ENCODE results near the gene POLR1C.
"Not testable (repeated sequence)": the region's sequence is repeated elsewhere in the genome, so short reads cannot be mapped to it uniquely, and the experiment has no call there.

Gene POLR1C

DNA sequence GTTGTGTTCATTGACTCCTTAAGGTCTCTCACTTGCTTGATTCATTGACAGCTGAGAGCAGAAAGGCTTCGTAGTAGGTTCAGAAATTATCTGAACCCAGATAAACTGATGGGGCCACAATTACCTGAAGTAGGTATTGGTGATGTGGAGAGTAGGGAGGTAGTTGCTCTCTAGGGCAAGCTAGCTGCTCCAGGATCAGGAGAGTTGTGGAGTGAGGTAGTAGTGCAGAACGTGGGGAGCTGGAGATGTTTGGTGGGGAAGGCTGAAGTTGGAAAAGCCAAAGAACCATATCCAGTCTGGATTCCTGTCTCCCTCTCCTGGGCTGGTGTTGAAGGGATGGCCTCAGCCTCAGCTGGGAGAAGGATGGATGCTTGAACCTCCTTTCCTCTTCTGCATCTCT is 23.7 kb upstream of the POLR1C start:
- DNase-seq (ENCODE audit: low spot score): no peak

GRCh38 chr6:43493833-43494232 is 23.1 kb upstream of the POLR1C start:
- no peak for DNase-seq (ENCODE audit: low spot score)

GRCh38 chr6:43494321-43494720 is 22.6 kb upstream of the POLR1C start:
- no peak for DNase-seq (ENCODE audit: low spot score)

GRCh38 chr6:43494766-43495165 is 22.1 kb upstream of the POLR1C start:
- DNase-seq (ENCODE audit: low spot score): no peak

- no peak for DNase-seq (ENCODE audit: low spot score)
Measured at GRCh38 chr6:43495409-43495941, 21.4 kb upstream of the POLR1C start.

DNA sequence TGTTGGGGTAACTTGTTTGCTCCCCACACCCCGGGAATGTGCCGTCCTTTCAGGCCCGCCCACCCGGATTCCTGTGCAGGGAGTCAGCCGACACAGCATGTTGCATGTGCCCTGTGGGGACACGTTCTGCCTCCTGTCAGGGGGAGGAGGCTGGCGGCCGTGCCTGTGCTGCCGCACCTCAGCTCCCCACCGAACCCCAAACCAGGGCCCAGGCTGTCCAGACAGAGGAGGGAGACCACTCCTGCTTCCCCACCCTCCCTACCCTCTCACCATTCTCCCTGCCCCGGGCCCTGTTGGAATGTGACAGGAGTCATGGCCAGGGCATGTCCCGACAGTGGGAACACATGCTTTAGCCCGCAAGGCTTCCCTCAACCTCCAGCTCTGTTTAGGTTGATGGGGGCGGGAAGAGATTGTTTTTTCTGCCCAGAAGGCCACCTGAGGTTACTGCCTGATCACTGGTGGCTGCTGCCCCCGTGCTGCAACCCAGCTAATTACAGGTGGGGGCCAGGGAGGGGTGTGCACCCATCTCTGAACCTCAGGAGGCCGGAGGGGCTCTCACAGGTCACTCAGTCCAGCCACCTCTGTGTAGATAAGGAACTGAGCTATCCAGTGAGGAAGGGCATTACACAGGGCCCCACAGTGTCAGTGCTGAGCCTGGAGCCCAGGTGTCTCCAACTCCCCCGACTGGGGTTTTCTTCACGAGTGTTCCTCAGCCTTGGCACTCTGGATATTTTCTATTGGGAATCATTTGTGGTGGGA is 20.3 kb upstream of the POLR1C start:
- DNase-seq (ENCODE audit: low spot score): peak; percentile 41

DNA sequence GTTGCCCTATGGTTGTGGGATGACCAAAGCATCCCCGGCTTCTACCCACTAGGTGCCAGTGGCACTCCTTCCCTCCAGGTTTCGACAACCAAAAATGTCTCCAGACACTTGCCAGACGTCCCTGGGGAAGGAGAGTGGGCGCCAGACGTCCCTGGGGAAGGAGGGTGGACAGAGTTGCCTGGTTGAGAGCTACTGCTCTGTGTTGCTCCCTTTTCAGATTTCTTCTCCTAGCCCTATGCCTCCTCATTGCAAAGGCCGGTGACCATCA is 19.8 kb upstream of the POLR1C start:
- DNase-seq (ENCODE audit: low spot score): no peak

- no peak for DNase-seq (ENCODE audit: low spot score)
Measured at GRCh38 chr6:43497689-43498088, 19.2 kb upstream of the POLR1C start.

DNA sequence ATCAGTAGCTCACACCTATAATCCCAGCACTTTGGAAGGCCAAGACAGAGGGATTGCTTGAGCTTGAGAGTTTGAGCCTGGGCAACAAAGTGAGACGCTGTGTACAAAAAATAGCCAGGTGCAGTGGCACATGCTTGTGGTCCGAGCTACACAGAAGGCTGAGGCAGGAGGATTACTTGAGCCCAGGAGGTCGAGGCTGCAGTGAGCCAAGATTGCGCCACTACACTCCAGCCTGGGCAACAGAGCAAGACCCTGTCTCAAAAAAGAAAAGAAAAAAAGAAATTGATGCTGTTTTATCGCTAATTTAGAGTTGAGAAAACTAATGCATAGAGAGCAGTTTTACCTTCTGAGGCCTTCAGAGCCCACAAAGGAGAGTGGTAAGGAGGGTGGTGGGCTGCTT is 18.6 kb upstream of the POLR1C start:
- DNase-seq (ENCODE audit: low spot score): not testable (repeated sequence)

GRCh38 chr6:43499028-43499815 is 17.7 kb upstream of the POLR1C start:
- DNase-seq (ENCODE audit: low spot score): no peak

- no peak for DNase-seq (ENCODE audit: low spot score)
Measured at GRCh38 chr6:43500921-43501320, 16.0 kb upstream of the POLR1C start.

DNA sequence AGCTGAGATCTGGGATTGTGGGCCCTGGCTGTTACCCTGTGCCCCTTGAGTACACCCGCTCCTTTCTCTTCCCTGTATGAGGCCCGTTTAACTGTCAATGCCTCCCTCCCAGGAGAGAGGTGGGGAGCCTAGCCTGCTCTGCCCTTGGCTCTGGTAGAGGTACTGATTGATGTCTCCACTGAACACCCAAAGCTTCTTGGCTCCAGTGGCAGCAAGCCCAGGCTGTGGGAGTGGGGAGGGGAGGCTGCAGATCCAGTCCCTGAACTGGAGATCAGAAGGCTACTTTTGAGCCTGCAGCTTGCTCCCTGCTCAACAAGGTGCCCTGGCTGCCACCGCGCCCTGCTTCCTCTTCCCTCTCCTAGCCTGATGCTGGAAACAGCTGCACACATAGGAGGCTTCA is 14.2 kb upstream of the POLR1C start:
- no peak for DNase-seq (ENCODE audit: low spot score)

DNA sequence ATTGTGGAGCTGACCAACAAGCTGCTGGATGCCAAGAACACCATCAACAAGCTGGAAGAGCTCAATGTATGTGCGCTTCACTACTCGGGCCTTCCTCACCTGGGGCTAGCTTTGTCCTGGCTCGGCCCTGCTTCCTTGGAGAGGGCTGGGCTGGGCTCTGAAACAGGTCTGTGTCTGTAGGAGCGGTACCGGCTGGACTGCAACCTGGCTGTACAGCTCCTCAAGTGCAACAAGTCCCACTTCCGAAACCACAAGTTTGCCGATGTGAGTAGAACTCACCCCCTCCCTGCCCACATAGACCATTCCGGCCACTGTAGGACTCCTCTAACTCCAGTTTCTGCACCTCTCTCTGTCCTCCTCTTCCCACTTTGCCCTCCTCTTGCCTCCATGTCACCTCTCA is 13.4 kb upstream of the POLR1C start:
- no peak for DNase-seq (ENCODE audit: low spot score)

DNA sequence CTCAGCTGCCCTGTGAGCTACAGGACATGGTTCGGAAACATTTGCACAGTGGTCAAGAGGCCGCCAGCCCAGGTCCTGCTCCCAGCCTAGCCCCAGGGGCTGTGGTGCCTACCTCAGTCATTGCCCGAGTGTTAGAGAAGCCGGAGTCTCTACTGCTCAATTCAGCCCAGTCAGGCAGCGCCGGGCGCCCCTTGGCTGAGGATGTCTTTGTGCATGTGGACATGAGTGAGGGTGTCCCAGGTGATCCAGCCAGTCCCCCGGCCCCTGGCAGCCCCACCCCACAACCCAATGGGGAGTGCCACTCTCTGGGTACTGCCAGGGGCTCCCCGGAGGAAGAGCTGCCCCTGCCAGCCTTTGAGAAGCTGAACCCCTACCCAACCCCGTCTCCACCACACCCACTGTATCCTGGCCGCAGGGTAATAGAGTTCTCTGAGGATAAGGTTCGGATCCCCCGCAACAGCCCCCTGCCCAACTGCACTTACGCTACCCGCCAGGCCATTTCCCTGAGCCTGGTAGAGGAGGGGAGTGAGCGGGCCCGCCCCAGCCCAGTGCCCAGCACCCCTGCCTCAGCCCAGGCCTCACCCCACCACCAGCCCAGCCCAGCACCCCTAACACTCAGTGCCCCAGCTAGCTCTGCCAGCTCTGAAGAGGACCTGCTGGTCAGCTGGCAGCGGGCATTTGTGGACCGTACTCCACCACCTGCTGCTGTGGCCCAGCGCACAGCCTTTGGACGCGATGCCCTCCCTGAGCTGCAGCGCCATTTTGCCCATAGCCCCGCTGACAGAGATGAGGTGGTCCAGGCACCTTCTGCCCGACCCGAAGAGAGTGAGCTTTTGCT is 11.9 kb upstream of the POLR1C start:
- DNase-seq (ENCODE audit: low spot score): no peak

DNA sequence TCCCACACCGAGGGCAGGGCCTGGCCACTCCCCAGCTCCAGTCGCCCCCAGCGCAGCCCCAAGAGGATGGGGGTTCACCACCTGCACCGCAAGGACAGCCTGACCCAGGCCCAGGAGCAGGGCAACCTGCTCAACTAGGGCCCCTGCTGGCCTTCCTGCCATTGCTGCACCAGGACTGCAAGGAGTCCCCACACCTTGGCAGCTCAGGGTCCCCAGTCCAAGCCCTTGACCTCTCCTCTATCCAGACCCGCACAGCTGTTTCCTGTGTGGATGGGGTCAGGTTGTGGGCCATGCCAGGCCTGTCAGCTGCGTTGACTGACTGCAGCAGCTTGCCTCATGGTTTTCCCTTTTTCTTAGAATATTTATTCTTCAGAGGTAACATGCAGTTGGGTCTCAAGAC is 11.2 kb upstream of the POLR1C start:
- DNase-seq (ENCODE audit: low spot score): no peak

DNA sequence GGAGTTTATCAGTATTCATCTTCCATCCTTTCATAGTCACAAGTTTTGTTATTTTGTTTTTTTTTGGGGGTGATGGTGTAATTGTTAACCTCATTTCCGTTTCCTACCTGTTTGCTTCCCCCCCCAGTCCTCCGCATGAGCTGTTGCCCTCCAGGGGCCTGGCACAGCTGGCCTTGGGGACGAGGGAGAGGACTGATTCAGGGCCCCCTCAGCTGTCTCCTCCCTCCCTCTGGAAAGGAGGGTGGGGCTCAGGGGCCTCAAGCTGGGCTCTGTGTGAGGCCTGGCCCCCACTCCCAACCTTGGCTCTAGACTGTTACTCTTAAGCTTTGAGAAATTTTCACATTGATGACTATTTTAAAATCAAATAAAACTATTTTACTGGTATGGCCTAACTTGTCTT is 10.7 kb upstream of the POLR1C start:
- no peak for DNase-seq (ENCODE audit: low spot score)

DNA sequence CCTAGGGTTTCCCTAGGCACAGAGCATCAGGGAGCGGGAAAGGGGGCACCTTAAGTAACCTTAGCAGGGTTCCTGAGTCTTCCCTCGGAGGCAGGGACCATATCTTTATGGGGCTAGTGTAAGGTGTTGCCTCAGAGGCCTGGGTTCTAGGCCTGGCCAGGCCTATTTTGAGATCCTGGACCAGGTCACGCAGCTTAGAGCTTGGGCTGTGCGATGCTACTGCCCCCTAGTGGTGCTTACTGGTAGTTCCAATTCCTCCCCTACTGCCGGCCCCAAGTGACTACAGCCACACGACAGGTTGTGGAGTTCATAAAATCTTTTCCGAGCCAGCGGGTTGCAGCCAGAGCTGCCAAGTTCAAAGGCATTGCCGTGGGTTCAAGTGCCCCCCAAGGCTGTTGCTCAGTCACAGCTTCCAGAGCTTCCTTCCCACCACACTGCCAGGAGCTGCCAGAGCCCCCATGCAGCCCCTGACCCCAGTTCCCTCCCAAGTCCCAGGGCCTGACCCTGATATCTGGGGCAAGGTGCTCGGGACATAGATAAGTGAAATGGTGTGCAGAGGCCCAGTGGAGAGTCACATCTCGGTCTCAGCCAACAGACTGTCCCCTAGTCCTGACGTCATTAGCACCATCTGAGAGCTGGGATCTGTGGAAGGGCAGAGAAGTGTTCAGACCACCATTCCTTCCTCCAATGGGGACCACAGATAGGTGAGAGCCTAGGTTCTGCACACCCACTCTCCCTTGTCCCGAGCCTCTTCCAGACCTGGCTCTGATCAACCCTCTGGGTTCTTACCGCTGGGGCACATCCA is 10.0 kb upstream of the POLR1C start:
- DNase-seq (ENCODE audit: low spot score): peak; percentile 88

GRCh38 chr6:43508481-43509141 is 8.3 kb upstream of the POLR1C start:
- no peak for DNase-seq (ENCODE audit: low spot score)

GRCh38 chr6:43509142-43509983 is 7.5 kb upstream of the POLR1C start:
- no peak for DNase-seq (ENCODE audit: low spot score)

Data from NAMALWA (cell line).